GM12875 (cell line): ENCODE results near the gene BANF1.

ENCODE experiments used
- H3K4me3 ChIP-seq: one replicate; pipeline ENCODE4 v1.5.1; 2011; ENCODE audit warnings: low read depth, low read length, control low read depth
- TF ChIP-seq, protein P1 (sequence below): IDR thresholded peaks from 2 replicates; pipeline ENCODE4 v1.5.1; 2011; ENCODE audit warnings: low read depth, mild to moderate bottlenecking, control low read depth, inconsistent platforms, low read length, moderate library complexity, borderline replicate concordance; ENCODE audit not compliant: insufficient read depth

The BANF1 gene

DNA sequence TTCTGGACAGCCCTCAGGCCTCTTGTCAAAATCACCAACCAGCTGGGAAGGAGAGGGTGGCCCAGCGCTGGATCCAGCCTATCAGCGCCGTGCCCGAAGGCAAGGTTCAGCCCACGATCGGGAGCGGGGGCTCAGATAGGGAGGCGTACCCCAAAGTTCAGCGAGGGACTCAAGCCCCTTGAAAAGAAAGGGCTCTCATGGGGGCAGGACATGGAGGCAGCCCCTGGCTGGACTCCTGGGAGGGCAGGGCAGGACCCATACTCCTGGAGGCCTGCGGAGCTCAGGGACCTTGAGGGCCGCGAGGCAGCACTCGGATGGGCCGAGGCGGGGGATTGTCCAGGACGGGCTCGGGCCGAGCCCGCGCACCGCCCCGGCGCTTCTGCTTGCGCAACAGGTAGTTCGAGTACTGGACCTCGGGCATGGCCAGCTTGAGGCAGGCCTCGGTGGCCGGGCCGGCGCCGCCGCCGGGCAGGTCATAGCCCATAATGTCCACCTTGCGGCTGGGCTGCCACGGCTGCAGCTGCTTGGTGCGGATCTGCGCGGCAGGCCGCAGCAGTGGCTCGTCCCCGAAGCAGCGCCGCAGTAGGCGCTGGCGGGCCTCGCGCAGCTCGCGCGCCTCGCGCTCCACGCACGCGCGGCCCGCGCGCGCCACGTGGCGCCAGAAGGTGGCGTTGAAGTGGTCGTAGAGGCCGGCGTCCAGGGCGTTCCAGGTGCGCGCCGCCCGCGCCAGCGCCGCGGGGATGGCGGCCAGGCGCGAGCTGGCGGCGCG, 40.1 kb downstream of the BANF1 start:
- TF ChIP-seq, protein P1, sequence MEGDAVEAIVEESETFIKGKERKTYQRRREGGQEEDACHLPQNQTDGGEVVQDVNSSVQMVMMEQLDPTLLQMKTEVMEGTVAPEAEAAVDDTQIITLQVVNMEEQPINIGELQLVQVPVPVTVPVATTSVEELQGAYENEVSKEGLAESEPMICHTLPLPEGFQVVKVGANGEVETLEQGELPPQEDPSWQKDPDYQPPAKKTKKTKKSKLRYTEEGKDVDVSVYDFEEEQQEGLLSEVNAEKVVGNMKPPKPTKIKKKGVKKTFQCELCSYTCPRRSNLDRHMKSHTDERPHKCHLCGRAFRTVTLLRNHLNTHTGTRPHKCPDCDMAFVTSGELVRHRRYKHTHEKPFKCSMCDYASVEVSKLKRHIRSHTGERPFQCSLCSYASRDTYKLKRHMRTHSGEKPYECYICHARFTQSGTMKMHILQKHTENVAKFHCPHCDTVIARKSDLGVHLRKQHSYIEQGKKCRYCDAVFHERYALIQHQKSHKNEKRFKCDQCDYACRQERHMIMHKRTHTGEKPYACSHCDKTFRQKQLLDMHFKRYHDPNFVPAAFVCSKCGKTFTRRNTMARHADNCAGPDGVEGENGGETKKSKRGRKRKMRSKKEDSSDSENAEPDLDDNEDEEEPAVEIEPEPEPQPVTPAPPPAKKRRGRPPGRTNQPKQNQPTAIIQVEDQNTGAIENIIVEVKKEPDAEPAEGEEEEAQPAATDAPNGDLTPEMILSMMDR: no peak
- H3K4me3 ChIP-seq: no peak overlapping the region

DNA sequence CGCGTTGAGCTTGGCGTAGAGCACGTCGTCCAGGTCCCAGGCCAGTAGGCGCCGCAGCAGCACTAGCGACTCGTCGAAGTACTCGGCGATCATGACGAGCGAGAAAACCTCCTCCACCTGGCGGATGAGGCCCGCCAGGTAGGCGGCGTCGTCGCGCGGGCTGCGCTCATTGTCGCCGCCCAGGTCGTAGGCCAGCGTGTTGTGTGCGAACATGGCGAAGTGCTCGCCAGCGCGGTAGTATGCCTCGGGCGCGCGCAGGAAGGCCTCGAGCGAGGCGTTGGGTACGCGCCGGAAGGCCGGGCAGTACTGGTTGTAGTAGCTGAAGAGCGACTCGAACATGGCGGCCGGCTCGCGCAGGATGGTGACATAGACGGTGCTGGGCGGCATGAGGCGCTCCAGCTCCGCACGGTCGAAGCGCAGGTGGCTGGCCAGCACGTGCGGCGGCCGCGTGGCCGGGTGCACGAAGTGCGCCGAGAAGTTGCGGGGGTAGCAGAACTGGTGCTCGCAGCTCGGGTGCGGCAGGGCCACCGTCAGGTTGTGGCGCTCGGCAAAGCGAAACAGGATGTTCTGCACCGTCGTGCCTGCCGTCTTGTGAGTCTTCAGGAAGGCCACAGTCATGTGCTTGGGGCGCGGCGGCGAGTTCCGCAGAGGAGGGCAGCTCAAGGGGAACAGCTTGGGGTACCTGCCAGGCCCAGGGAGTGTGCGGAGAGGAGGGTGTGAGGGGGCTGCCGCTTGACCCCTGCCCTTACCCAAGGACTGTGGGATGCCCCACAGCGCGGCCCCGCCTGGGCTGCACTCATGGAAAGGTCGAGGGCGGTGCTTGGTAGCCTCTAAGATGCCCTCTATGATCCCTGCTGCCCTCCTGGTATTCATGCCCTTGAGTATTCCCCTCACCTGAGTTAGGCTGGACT, 40.9 kb downstream of the BANF1 start:
- TF ChIP-seq, protein P1: no peak

DNA sequence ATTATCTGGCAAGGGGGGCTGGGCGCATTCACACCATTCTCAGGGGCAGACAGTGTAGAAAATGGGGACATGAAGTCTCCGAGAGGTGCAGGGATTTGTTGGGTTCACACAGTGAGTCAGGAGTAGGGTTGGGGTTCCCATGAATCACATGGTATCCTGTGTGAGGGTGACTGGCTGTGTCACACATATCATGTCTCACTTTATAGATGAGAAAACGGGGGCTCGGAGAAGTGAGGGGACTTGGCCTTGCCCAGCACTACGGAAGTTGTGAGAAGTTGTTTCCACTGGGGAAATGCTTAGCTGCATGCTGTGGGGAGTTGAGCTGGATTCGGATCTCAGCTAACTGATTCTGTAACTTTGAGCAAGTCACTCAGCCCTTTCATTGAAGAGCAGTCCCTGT, 42.5 kb downstream of the BANF1 start:
- TF ChIP-seq, protein P1: no peak
- H3K4me3 ChIP-seq: peak overlapping the region; percentile 15

More for the DNA sequence above, 40.9 kb downstream of the BANF1 start:
- H3K4me3 ChIP-seq: no peak overlapping the region

DNA sequence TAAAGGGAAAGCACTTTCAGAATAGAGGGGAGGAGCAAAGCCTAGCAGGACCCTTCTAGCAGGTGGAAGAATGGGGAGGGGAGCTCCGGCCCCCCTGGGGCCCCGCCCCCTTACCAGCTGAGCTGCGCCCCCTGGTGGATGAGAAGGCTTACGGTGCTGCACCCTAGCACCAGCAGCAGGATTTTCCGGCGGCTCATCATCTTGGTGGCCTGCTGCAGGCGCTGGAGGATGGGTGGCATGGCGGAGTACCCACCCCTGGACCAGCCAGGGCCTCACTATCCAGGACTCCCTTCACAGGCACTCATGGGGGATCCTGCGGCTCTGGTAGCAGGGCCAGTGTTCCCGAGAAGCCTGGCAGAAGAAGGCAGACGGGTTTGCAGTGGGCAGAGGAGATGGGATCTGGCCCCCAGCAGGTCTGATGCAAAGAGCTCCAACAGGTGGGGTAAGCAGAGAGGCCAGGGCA, 42.9 kb downstream of the BANF1 start:
- TF ChIP-seq, protein P1: peak; percentile 94
- H3K4me3 ChIP-seq: peak overlapping the region; percentile 15

DNA sequence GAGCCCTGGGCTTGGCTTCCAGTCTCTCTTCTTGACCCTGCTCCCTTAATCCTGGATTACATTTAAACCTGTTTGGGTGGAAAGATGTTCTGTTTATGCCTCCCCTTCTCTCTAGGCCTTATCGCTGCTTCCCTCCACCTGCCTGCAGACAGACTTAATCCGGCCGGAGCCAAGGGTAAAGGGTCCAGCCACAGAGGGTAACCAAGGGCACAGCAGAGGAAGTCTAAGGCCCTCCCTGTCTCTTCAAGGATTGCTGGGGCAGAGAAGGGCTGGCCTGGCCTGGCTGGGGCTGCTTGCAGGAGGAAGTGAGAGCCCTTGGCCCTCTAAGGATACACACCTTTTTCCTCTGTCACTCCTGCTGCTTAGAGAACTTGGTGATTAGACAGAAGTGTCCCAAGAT, 44.6 kb downstream of the BANF1 start:
- H3K4me3 ChIP-seq: no peak overlapping the region
- TF ChIP-seq, protein P1: no peak

DNA sequence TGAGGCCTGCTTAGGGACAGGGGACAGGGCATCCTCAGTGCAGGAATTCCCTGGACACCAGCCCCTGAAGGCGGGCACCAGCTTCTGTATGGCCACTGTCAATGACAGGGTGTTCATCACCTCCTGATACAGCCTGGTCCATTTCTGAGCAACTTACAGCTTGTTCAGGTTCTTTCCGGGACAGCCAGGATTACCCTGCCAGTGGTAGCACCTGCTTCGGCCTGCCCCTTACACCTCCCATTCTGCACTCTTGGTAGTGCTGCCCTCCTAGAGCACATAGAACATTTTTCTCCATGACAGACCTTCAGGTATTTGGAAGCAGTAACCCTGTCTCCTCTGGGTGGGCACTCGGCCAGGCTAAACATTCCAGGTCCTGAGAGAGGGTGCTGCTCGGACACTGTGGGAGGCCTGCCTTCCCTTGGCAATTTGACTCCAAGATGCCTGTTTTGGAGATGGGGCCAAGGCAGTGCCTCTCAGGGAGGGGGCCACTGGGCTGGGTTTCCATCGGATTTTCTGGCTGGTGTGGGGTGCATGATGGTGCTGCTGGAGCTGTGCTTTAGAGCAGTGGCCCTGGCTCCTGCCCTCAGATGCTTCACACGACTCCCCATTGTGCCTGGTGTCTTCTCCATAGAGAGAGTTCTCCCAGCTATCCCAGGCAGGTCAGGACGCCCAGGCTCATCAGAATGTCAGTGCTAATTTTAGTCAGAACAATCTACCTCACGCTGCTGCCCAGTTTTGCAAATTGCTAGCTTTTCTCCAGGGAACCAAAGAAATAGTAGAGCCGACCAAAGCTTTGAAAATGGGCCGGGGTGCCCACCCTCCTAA, 45.5 kb downstream of the BANF1 start:
- TF ChIP-seq, protein P1: no peak
- no peak overlapping the region for H3K4me3 ChIP-seq
